Measurements from ENCODE around the gene TEN1.

Gene TEN1

GRCh38 chr17:76046064-76046463, 67.0 kb downstream of the TEN1 start:
- Histone ChIP-seq H4K20me1 (ENCODE audit: insufficient read depth, low read length) (no peaks in the 10 kb centered on the region), H3K27ac (ENCODE audit: low read length) (no peak overlapping the region), H2AFZ (ENCODE audit: low read depth, low read length) (no peak overlapping the region), H3K9ac (ENCODE audit: low read length) (no peak overlapping the region), H3K4me1 (ENCODE audit: low read length) (no peaks in the 10 kb centered on the region), H3K4me3 (ENCODE audit: low read length) (no peak overlapping the region), H3K36me3 (replicated peaks; ENCODE audit: low read depth, low read length) (peaks cover 52% of the 10 kb centered on the region), H3K4me2 (ENCODE audit: low read length) (no peak overlapping the region), H3K9me3 (ENCODE audit: insufficient read depth, low read length) (no peaks in the 10 kb centered on the region), H3K27me3 (ENCODE audit: low read depth, low read length) (no peaks in the 10 kb centered on the region), H3K79me2 (ENCODE audit: low read length) (no peaks in the 10 kb centered on the region)
- TF ChIP-seq EZH2phosphoT487 (IDR thresholded peaks at IDR 0.05; ENCODE audit: low read depth) (no peak), CTCF (IDR thresholded peaks at IDR 0.05; ENCODE audit: low read depth, low read length) (no peak)

- H3K4me3 ChIP-seq (ENCODE audit: low read length) = no peak overlapping the region
- H3K9me3 ChIP-seq (ENCODE audit: insufficient read depth, low read length) = no peaks in the 10 kb centered on the region
- H3K9ac ChIP-seq (ENCODE audit: low read length) = no peak overlapping the region
- no peak overlapping the region for H3K4me2 ChIP-seq (ENCODE audit: low read length)
- TF ChIP-seq CTCF (IDR thresholded peaks at IDR 0.05; ENCODE audit: low read depth, low read length) = no peak
- no peak for TF ChIP-seq EZH2phosphoT487 (IDR thresholded peaks at IDR 0.05; ENCODE audit: low read depth)
- H3K36me3 ChIP-seq (replicated peaks; ENCODE audit: low read depth, low read length) = peaks cover 49% of the 10 kb centered on the region
- no peak overlapping the region for H2AFZ ChIP-seq (ENCODE audit: low read depth, low read length)
- H3K79me2 ChIP-seq (ENCODE audit: low read length) = no peaks in the 10 kb centered on the region
- H3K4me1 ChIP-seq (ENCODE audit: low read length) = no peaks in the 10 kb centered on the region
- H3K27me3 ChIP-seq (ENCODE audit: low read depth, low read length) = no peaks in the 10 kb centered on the region
- H3K27ac ChIP-seq (ENCODE audit: low read length) = no peak overlapping the region
- H4K20me1 ChIP-seq (ENCODE audit: insufficient read depth, low read length) = no peaks in the 10 kb centered on the region; the same call in 1 of the 2 replicates
Measured at GRCh38 chr17:76048025-76048605, 69.1 kb downstream of the TEN1 start.

GRCh38 chr17:76048711-76049110, 69.7 kb downstream of the TEN1 start:
- peaks cover 49% of the 10 kb centered on the region for H3K36me3 ChIP-seq (replicated peaks; ENCODE audit: low read depth, low read length)
- H3K4me1 ChIP-seq (ENCODE audit: low read length) = no peaks in the 10 kb centered on the region
- H3K9ac ChIP-seq (ENCODE audit: low read length) = no peak overlapping the region
- H3K9me3 ChIP-seq (ENCODE audit: insufficient read depth, low read length) = no peaks in the 10 kb centered on the region
- no peak overlapping the region for H3K4me3 ChIP-seq (ENCODE audit: low read length)
- TF ChIP-seq CTCF (IDR thresholded peaks at IDR 0.05; ENCODE audit: low read depth, low read length) = no peak
- TF ChIP-seq EZH2phosphoT487 (IDR thresholded peaks at IDR 0.05; ENCODE audit: low read depth) = no peak
- H3K27ac ChIP-seq (ENCODE audit: low read length) = no peak overlapping the region
- no peak overlapping the region for H3K4me2 ChIP-seq (ENCODE audit: low read length)
- no peak overlapping the region for H2AFZ ChIP-seq (ENCODE audit: low read depth, low read length)
- no peaks in the 10 kb centered on the region; the same call in 1 of the 2 replicates for H4K20me1 ChIP-seq (ENCODE audit: insufficient read depth, low read length)
- no peaks in the 10 kb centered on the region for H3K79me2 ChIP-seq (ENCODE audit: low read length)
- no peaks in the 10 kb centered on the region for H3K27me3 ChIP-seq (ENCODE audit: low read depth, low read length)

- H3K36me3 ChIP-seq (replicated peaks; ENCODE audit: low read depth, low read length) = peaks cover 49% of the 10 kb centered on the region
- no peak for TF ChIP-seq CTCF (IDR thresholded peaks at IDR 0.05; ENCODE audit: low read depth, low read length)
- no peak for TF ChIP-seq EZH2phosphoT487 (IDR thresholded peaks at IDR 0.05; ENCODE audit: low read depth)
- no peaks in the 10 kb centered on the region for H3K9me3 ChIP-seq (ENCODE audit: insufficient read depth, low read length)
- H3K27me3 ChIP-seq (ENCODE audit: low read depth, low read length) = no peaks in the 10 kb centered on the region
- H4K20me1 ChIP-seq (ENCODE audit: insufficient read depth, low read length) = no peaks in the 10 kb centered on the region; the same call in 1 of the 2 replicates
- H3K9ac ChIP-seq (ENCODE audit: low read length) = no peak overlapping the region
- H3K4me2 ChIP-seq (ENCODE audit: low read length) = no peak overlapping the region
- H2AFZ ChIP-seq (ENCODE audit: low read depth, low read length) = no peak overlapping the region
- H3K4me3 ChIP-seq (ENCODE audit: low read length) = no peak overlapping the region
- no peaks in the 10 kb centered on the region for H3K79me2 ChIP-seq (ENCODE audit: low read length)
- H3K27ac ChIP-seq (ENCODE audit: low read length) = no peak overlapping the region
- H3K4me1 ChIP-seq (ENCODE audit: low read length) = no peaks in the 10 kb centered on the region
Measured at GRCh38 chr17:76049239-76049638, 70.2 kb downstream of the TEN1 start.
